A549 (cell line): ENCODE results near the gene ABHD1.

ENCODE experiments used
- JUN ChIP-seq, 2 experiments: fragments of >200 bp; sonication (Bioruptor Twin); formaldehyde crosslinking; IDR thresholded peaks; 2 replicates in 1 of 2; 3 replicates in 1 of 2; pipeline ENCODE4 v1.6.1; 2016 to 2017
- RAD21 ChIP-seq, 2 experiments: fragments of >200 bp in 1 of 2; sonication (Bioruptor Twin) in 1 of 2; formaldehyde crosslinking in 1 of 2; IDR thresholded peaks in 1 of 2; conservative IDR thresholded peaks in 1 of 2; 2 replicates in 1 of 2; 3 replicates in 1 of 2; pipeline ENCODE4 v1.6.1; 2012 to 2018; ENCODE audit warnings: inconsistent platforms in 1 of 2

DNA sequence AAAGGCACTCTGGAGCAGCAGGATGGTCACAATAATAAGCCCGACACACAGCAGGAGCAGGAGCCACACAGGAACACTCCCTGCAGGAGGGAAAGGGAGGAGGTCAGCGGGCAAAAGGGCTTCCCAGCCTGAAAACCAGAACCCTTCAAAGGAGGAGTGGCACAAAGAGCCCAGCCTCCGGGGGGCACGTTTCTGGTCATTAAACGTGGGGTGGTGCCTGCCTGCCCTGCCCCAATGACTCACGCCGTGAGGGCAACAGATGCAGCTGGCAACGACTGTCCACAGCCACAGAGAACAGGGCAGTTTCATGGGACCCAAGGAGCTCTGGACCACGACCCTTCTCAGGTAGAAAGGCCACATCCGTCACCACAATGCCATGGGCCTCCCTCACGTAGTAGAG is 7.8 kb downstream of the ABHD1 start:
- no peak for TF ChIP-seq JUN (IDR thresholded peaks at IDR 0.05)
- TF ChIP-seq RAD21 (conservative IDR thresholded peaks at IDR 0.05 in 1 of 2, IDR thresholded peaks at IDR 0.05 in 1 of 2): no peak
